Caco-2 (cell line): ENCODE data around the gene B3GAT3. TPM values are rescaled to one million over a fixed set of nuclear protein-coding genes. Genes with fewer than 3 reads are reported as not detected.

ENCODE experiments used
- BruUV-seq: library from RNA; stranded (reverse); fragments of 400-500 nt; replicated peaks from 2 replicates; lab custom pipeline; 2021; lab: Mats Ljungman, UMichigan
- CTCF ChIA-PET: fragments of 300-600 bp; sonication (Branson Sonifier 250); formaldehyde crosslinking; loops from one replicate; lab custom pipeline; 2022; ENCODE audit warnings: antibody characterized with exemption; lab: Charles Lee
- POLR2A ChIA-PET: fragments of 300-600 bp; sonication (Branson Sonifier 250); formaldehyde crosslinking; loops from one replicate; lab custom pipeline; 2022; ENCODE audit warnings: antibody characterized with exemption; lab: Charles Lee
- DNase-seq, 2 experiments: peaks; one replicate each; pipeline versions ENCODE4 v3.0.0 to v3.0.0-alpha.2; 2020 to 2022
- H3K27me3 ChIP-seq: replicated peaks from 2 replicates; pipeline ENCODE4 v1.6.0; 2011; ENCODE audit warnings: low read length; ENCODE audit not compliant: control insufficient read depth, insufficient read depth
- H3K36me3 ChIP-seq: 2 replicates; pipeline ENCODE4 v1.5.1; 2011; ENCODE audit warnings: low read length; ENCODE audit not compliant: control insufficient read depth, insufficient read depth
- H3K4me1 ChIP-seq: fragments of 250-450 bp; sonication (Bioruptor Pico); 2 replicates; pipeline ENCODE4 v1.5.1; 2020; ENCODE audit warnings: mild to moderate bottlenecking
- H3K4me3 ChIP-seq: 2 replicates; pipeline ENCODE4 v1.5.1; 2011; ENCODE audit warnings: low read depth, mild to moderate bottlenecking, control low read depth, low read length
- H3K9me3 ChIP-seq: fragments of 250-450 bp; sonication (Bioruptor Pico); 2 replicates; pipeline ENCODE4 v1.5.1; 2020; ENCODE audit warnings: mild to moderate bottlenecking, moderate library complexity
- H3K27ac Mint-ChIP-seq: one replicate; pipeline ENCODE4 v1.8.0; 2022; ENCODE audit warnings: mixed read lengths; ENCODE audit not compliant: unreplicated experiment
- H3K27me3 Mint-ChIP-seq: one replicate; pipeline ENCODE4 v1.8.0; 2022; ENCODE audit warnings: mixed read lengths; ENCODE audit not compliant: insufficient read depth, unreplicated experiment
- H3K36me3 Mint-ChIP-seq: one replicate; pipeline ENCODE4 v1.8.0; 2022; ENCODE audit warnings: mild to moderate bottlenecking, mixed read lengths; ENCODE audit not compliant: insufficient read depth, unreplicated experiment
- H3K4me1 Mint-ChIP-seq: one replicate; pipeline ENCODE4 v1.8.0; 2022; ENCODE audit warnings: low read depth, mixed read lengths; ENCODE audit not compliant: unreplicated experiment
- H3K4me3 Mint-ChIP-seq: one replicate; pipeline ENCODE4 v1.8.0; 2022; ENCODE audit warnings: mild to moderate bottlenecking, moderate library complexity, mixed read lengths; ENCODE audit not compliant: unreplicated experiment
- H3K9me3 Mint-ChIP-seq: one replicate; pipeline ENCODE4 v1.8.0; 2022; ENCODE audit warnings: mixed read lengths; ENCODE audit not compliant: unreplicated experiment
- CTCF ChIP-seq, 2 experiments: fragments of 200-600 bp in 1 of 2; IDR thresholded peaks; 1 replicate in 1 of 2; 2 replicates in 1 of 2; pipeline versions ENCODE4 v1.5.1 to v1.8.0; 2011 to 2022; ENCODE audit warnings: antibody characterized with exemption in 1 of 2, control low read depth in 1 of 2, inconsistent platforms in 1 of 2, low read depth in 1 of 2, low read length in 1 of 2, mild to moderate bottlenecking in 1 of 2, moderate library complexity in 1 of 2; ENCODE audit not compliant: insufficient read depth in 1 of 2, severe bottlenecking in 1 of 2, unreplicated experiment in 1 of 2
- intact Hi-C: fragments of 100-400 bp; cut with micrococcal nuclease; formaldehyde crosslinking; loops from one replicate; pipeline ENCODE4 v1.10.0; 2022; ENCODE audit not compliant: unreplicated experiment
- total RNA-seq: library from RNA; stranded (reverse); gene quantifications from 2 replicates; pipeline ENCODE4 v1.2.3, GENCODE V29; 2022

Gene B3GAT3
- total RNA-seq, 1 experiment from 2014 or later, result 37.6 TPM

- Histone ChIP-seq H3K9me3 (no peaks in the 10 kb centered on the region), H3K36me3 (peaks cover 7% of the 10 kb centered on the region; the same call in 1 of the 2 replicates), H3K4me1 (peaks cover 27% of the 10 kb centered on the region), H3K27me3 (no peaks in the 10 kb centered on the region), H3K4me3 (no peak overlapping the region)
- Mint-ChIP-seq H3K36me3 (peaks cover 87% of the 10 kb centered on the region), H3K27me3 (no peaks in the 10 kb centered on the region), H3K27ac (peak overlapping the region; percentile 36), H3K9me3 (no peaks in the 10 kb centered on the region), H3K4me1 (peaks cover 11% of the 10 kb centered on the region), H3K4me3 (peak overlapping the region; percentile 53)
- ChIA-PET CTCF (interaction anchor here (0.6 to 2.4 kb wide), 2 partner anchors 29 to 48 kb away, joined by 6 to 19 read pairs; partner anchors contain the start of gene B3GAT3), POLR2A (interaction anchor here (0.6 to 3.1 kb wide), 7 partner anchors 8 to 248 kb away, joined by 3 to 116 read pairs (median 39); partner anchors contain the start of genes B3GAT3, C11orf98, CSKMT and EEF1G)
- no peak for DNase-seq
- TF ChIP-seq CTCF (IDR thresholded peaks at IDR 0.05; ENCODE audit: insufficient read depth in 1 of 2, low read depth in 1 of 2, low read length in 1 of 2, severe bottlenecking in 1 of 2, unreplicated experiment in 1 of 2), result no peak
- intact Hi-C loops, result no loop called here
- BruUV-seq, result no TSS peak
Observed at GRCh38 chr11:62592989-62593421, 28.8 kb downstream of the B3GAT3 start.

- CTCF ChIA-PET, result interaction anchor here (0.7 to 2.4 kb wide), 18 partner anchors 9 to 289 kb away, joined by 3 to 30 read pairs (median 8); partner anchors contain the start of genes ASRGL1, B3GAT3, C11orf98 and CSKMT
- Mint-ChIP-seq H3K4me3 (peak overlapping the region; percentile 88), H3K27ac (peak overlapping the region; percentile 95), H3K4me1 (peaks cover 18% of the 10 kb centered on the region), H3K27me3 (no peaks in the 10 kb centered on the region), H3K36me3 (peaks cover 86% of the 10 kb centered on the region), H3K9me3 (no peaks in the 10 kb centered on the region)
- Histone ChIP-seq H3K36me3 (peaks cover 5% of the 10 kb centered on the region; the same call in 1 of the 2 replicates), H3K4me3 (peak overlapping the region; percentile 47), H3K4me1 (peaks cover 34% of the 10 kb centered on the region), H3K9me3 (no peaks in the 10 kb centered on the region), H3K27me3 (no peaks in the 10 kb centered on the region)
- no peak for DNase-seq
- POLR2A ChIA-PET, result interaction anchor here (0.5 to 3.1 kb wide), 34 partner anchors 9 to 775 kb away, joined by 3 to 116 read pairs (median 6); partner anchors contain the start of genes AHNAK, B3GAT3, C11orf98 and CSKMT
- intact Hi-C loops, result no loop called here
- TF ChIP-seq CTCF (IDR thresholded peaks at IDR 0.05; ENCODE audit: insufficient read depth in 1 of 2, low read depth in 1 of 2, low read length in 1 of 2, severe bottlenecking in 1 of 2, unreplicated experiment in 1 of 2), result peak in 1 of 2 experiments; percentile 3
- TSS peak; percentile 99 for BruUV-seq
Observed at GRCh38 chr11:62592146-62592815, 29.5 kb downstream of the B3GAT3 start.

- H3K9me3 Mint-ChIP-seq, result no peaks in the 10 kb centered on the region
- peak within 1 kb of the TSS; percentile 88 for H3K4me3 Mint-ChIP-seq
- no peaks in the 10 kb centered on the region for H3K9me3 ChIP-seq
- no peaks in the 10 kb centered on the region for H3K27me3 Mint-ChIP-seq
- H3K4me3 ChIP-seq, result peak within 1 kb of the TSS; percentile 51
- H3K27me3 ChIP-seq, result no peaks in the 10 kb centered on the region
- peaks cover 81% of the 10 kb centered on the region for H3K36me3 Mint-ChIP-seq
- ChIA-PET CTCF (interaction anchor here (0.6 to 2.4 kb wide), 24 partner anchors 10 to 290 kb away, joined by 3 to 30 read pairs (median 6); partner anchors contain the start of genes ASRGL1, B3GAT3, C11orf98 and CSKMT), POLR2A (interaction anchor here (0.5 to 3.1 kb wide), 45 partner anchors 10 to 1714 kb away, joined by 3 to 116 read pairs (median 5); partner anchors contain the start of genes AHNAK, B3GAT3, C11orf98 and CSKMT)
- peaks cover 36% of the 10 kb centered on the region for H3K4me1 ChIP-seq
- H3K4me1 Mint-ChIP-seq, result peaks cover 18% of the 10 kb centered on the region
- intact Hi-C loops, result loop anchor here (1.0 to 2.0 kb wide), 6 partner anchors 10 to 209 kb away; partner anchors contain the start of genes EEF1G, EML3, GANAB and MTA2
- peaks cover 5% of the 10 kb centered on the region; the same call in 1 of the 2 replicates for H3K36me3 ChIP-seq
- BruUV-seq, result no TSS peak
- no peak for TF ChIP-seq CTCF (IDR thresholded peaks at IDR 0.05; ENCODE audit: insufficient read depth in 1 of 2, low read depth in 1 of 2, low read length in 1 of 2, severe bottlenecking in 1 of 2, unreplicated experiment in 1 of 2)
- peak; percentile 98 for DNase-seq
- peak within 1 kb of the TSS; percentile 95 for H3K27ac Mint-ChIP-seq
Observed at GRCh38 chr11:62591448-62592145, 30.2 kb downstream of the B3GAT3 start, which contains the start of gene TUT1. Gene TUT1, minus strand, starts transcription at chr11:62591523. Its CDS starts 38 bp downstream, at chr11:62591485.
